Endothelial cell of umbilical vein (primary cell): Measurements from ENCODE around the gene GADD45A. TPM values are rescaled to one million over a fixed set of nuclear protein-coding genes. Genes with fewer than 3 reads are reported as not detected.

Experiments
- BruUV-seq: library from RNA; stranded (reverse); fragments of 400-500 nt; replicated peaks from 2 replicates; lab custom pipeline; 2021; lab: Mats Ljungman, UMichigan
- CTCF ChIA-PET: fragments of 300-600, 350-600 bp; sonication (Branson Sonifier 250); formaldehyde crosslinking; loops from one replicate; lab custom pipeline; 2021; ENCODE audit warnings: antibody characterized with exemption, inconsistent platforms; lab: Charles Lee
- POLR2A ChIA-PET: fragments of 300-600, 350-600 bp; sonication (Branson Sonifier 250); formaldehyde crosslinking; loops from one replicate; lab custom pipeline; 2021; ENCODE audit warnings: antibody characterized with exemption, inconsistent platforms; lab: Charles Lee
- DNase-seq: peaks from one replicate; pipeline ENCODE4 v3.0.0-alpha.2; 2011; ENCODE audit warnings: low read depth, low spot score
- FAIRE-seq: peaks from 2 replicates; lab custom pipeline; 2011; peaks lifted over from hg19 to GRCh38; lab: Jason Lieb, UNC
- H2AFZ ChIP-seq: 2 replicates; pipeline ENCODE4 v1.6.0; 2012; ENCODE audit warnings: low read depth, low read length, control low read depth, inconsistent platforms
- H3K27ac ChIP-seq: 2 replicates; pipeline ENCODE4 v1.5.1; 2011; ENCODE audit warnings: low read depth, mild to moderate bottlenecking, control low read depth, low read length, moderate library complexity; ENCODE audit not compliant: insufficient read depth
- H3K27me3 ChIP-seq, 2 experiments: 2 replicates each; pipeline versions ENCODE4 v1.6.0 to v1.6.1; 2011; ENCODE audit warnings: low read length in 2 of 2, mixed read lengths in 1 of 2; ENCODE audit not compliant: control insufficient read depth in 2 of 2, insufficient read depth in 2 of 2
- H3K36me3 ChIP-seq, 2 experiments: 2 replicates in 1 of 2; 3 replicates in 1 of 2; pipeline ENCODE4 v1.5.1; 2011; ENCODE audit warnings: low read length in 2 of 2, mild to moderate bottlenecking in 1 of 2, moderate library complexity in 1 of 2; ENCODE audit not compliant: control insufficient read depth in 2 of 2, insufficient read depth in 2 of 2; ENCODE audit errors: extremely low read depth in 1 of 2
- H3K4me1 ChIP-seq: 3 replicates; pipeline ENCODE4 v1.5.1; 2011; ENCODE audit warnings: mild to moderate bottlenecking, low read length; ENCODE audit not compliant: control insufficient read depth, insufficient read depth; ENCODE audit errors: extremely low read depth
- H3K4me2 ChIP-seq: 2 replicates; pipeline ENCODE4 v1.6.1; 2011; ENCODE audit warnings: low read length, control low read depth, mixed read lengths; ENCODE audit not compliant: insufficient read depth
- H3K4me3 ChIP-seq, 3 experiments: fragments of 200-600 bp in 1 of 3; sonication (generic), shearing (Covaris generic) in 1 of 3; replicated peaks in 1 of 3; 2 replicates each; pipeline ENCODE4 v1.5.1; 2011 to 2016; ENCODE audit warnings: control low read depth in 3 of 3, low read length in 3 of 3, mild to moderate bottlenecking in 2 of 3, inconsistent platforms in 1 of 3, low read depth in 1 of 3, moderate library complexity in 1 of 3; ENCODE audit not compliant: insufficient read depth in 1 of 3
- H3K79me2 ChIP-seq: 2 replicates; pipeline ENCODE4 v1.6.0; 2012; ENCODE audit warnings: low read length, inconsistent platforms; ENCODE audit not compliant: control insufficient read depth, insufficient read depth
- H3K9ac ChIP-seq: replicated peaks from 2 replicates; pipeline ENCODE3; 2011; ENCODE audit warnings: low read length, control low read depth; ENCODE audit not compliant: insufficient read depth; ENCODE audit errors: extremely low read depth
- H3K9me1 ChIP-seq: replicated peaks from 3 replicates; pipeline ENCODE4 v1.6.0; 2011; ENCODE audit warnings: mild to moderate bottlenecking, low read length; ENCODE audit not compliant: control insufficient read depth, insufficient read depth; ENCODE audit errors: extremely low read depth
- H3K9me3 ChIP-seq: replicated peaks from 2 replicates; pipeline ENCODE4 v1.5.1; 2012; ENCODE audit warnings: low read length, inconsistent platforms; ENCODE audit not compliant: control insufficient read depth, insufficient read depth
- H4K20me1 ChIP-seq: replicated peaks from 2 replicates; pipeline ENCODE3; 2011; ENCODE audit warnings: mild to moderate bottlenecking, low read length; ENCODE audit not compliant: control insufficient read depth, insufficient read depth; ENCODE audit errors: extremely low read depth
- CTCF ChIP-seq, 2 donors: IDR thresholded peaks; 1 replicate in 1 of 2; 2 replicates in 1 of 2; pipeline ENCODE4 v1.5.1; 2011; ENCODE audit warnings: low read length in 2 of 2, mild to moderate bottlenecking in 2 of 2, moderate library complexity in 2 of 2, control low read depth in 1 of 2, inconsistent platforms in 1 of 2, low read depth in 1 of 2; ENCODE audit not compliant: insufficient read depth in 1 of 2; ENCODE audit errors: extremely low read depth in 1 of 2
- EZH2 ChIP-seq: IDR thresholded peaks from 2 replicates; pipeline ENCODE4 v1.6.1; 2012; ENCODE audit warnings: borderline replicate concordance, low read depth, mild to moderate bottlenecking, moderate library complexity, low read length, inconsistent platforms; ENCODE audit not compliant: severe bottlenecking
- FOS ChIP-seq: IDR thresholded peaks from 2 replicates; pipeline ENCODE4 v1.6.1; 2011; ENCODE audit warnings: mild to moderate bottlenecking, low read length, moderate library complexity, borderline replicate concordance; ENCODE audit not compliant: insufficient read depth
- GATA2 ChIP-seq: IDR thresholded peaks from 2 replicates; pipeline ENCODE4 v1.7.0; 2011; ENCODE audit warnings: low read depth, mild to moderate bottlenecking, moderate library complexity, mixed read lengths, low read length; ENCODE audit not compliant: insufficient read length, insufficient read depth
- JUN ChIP-seq: IDR thresholded peaks from 2 replicates; pipeline ENCODE4 v1.6.1; 2011; ENCODE audit warnings: borderline replicate concordance, low read depth; ENCODE audit not compliant: insufficient read length, insufficient read depth
- MAX ChIP-seq: IDR thresholded peaks from 2 replicates; pipeline ENCODE4 v1.6.1; 2011; ENCODE audit not compliant: insufficient read depth, insufficient read length
- MYC ChIP-seq: IDR thresholded peaks from one replicate; pipeline ENCODE4 v1.6.1; 2011; ENCODE audit warnings: mild to moderate bottlenecking, low read depth, low read length
- POLR2A ChIP-seq: IDR thresholded peaks from 2 replicates; pipeline ENCODE4 v1.6.1; 2012; ENCODE audit warnings: low read depth, mild to moderate bottlenecking, control low read depth, low read length
- POLR2AphosphoS5 ChIP-seq: IDR thresholded peaks from 2 replicates; pipeline ENCODE4 v1.6.1; 2012; ENCODE audit warnings: low read depth, mild to moderate bottlenecking, control low read depth, low read length, moderate library complexity; ENCODE audit not compliant: insufficient read depth
- dilution Hi-C: fragments of 300-500 bp; cut with MboI; formaldehyde crosslinking; loops from one replicate; pipeline ENCODE4 v1.15.0; 2019; ENCODE audit warnings: low sequenced_read_pairs; ENCODE audit not compliant: extremely low pct_ligation_motif_present
- intact Hi-C: fragments of 100-400 bp; cut with micrococcal nuclease; formaldehyde crosslinking; loops from one replicate; pipeline ENCODE4 v1.10.0; 2022
- polyA plus RNA-seq, 4 experiments: library from polyadenylated mRNA; depleted of rRNA in 3 of 4; stranded (reverse) in 3 of 4; unstranded in 1 of 4; fragments of >200 nt; gene quantifications; 2 replicates each; pipeline versions ENCODE4 v1.2.1 to v1.2.3, GENCODE V29; 2011 to 2012; ENCODE audit warnings: missing spikeins in 1 of 4
- total RNA-seq: library from RNA; stranded (reverse); gene quantifications from 2 replicates; pipeline ENCODE4 v1.2.3, GENCODE V29; 2021

The GADD45A gene
- total and polyA plus RNA-seq, 2 donors (not counting 3 experiments of a cell fraction or from before 2014, with no cell fraction given) = 77.4 to 87.6 TPM

GRCh38 chr1:67690411-67690810 is 5.4 kb downstream of the GADD45A start:
- ChIA-PET CTCF (interaction anchor here (1.3 to 5.5 kb wide), 4 partner anchors 11 to 158 kb away, joined by 3 to 39 read pairs (median 11); no protein-coding TSS in a partner anchor), POLR2A (interaction anchor here (1.2 kb wide), 1 partner anchor 484 kb away, joined by 3 read pairs; no protein-coding TSS in a partner anchor)
- Histone ChIP-seq H3K27ac (no peak overlapping the region), H3K27me3 (no peaks in the 10 kb centered on the region), H3K36me3 (peaks cover 0 to 8% of the 10 kb centered on the region in 2 experiments), H3K4me3 (no peak overlapping the region), H3K4me1 (peaks cover 20% of the 10 kb centered on the region), H3K9ac (no peak overlapping the region), H4K20me1 (no peaks in the 10 kb centered on the region), H3K79me2 (peaks cover 16% of the 10 kb centered on the region), H3K9me1 (no peaks in the 10 kb centered on the region), H3K4me2 (no peak overlapping the region), H2AFZ (no peak overlapping the region), H3K9me3 (no peaks in the 10 kb centered on the region)
- no TSS peak for BruUV-seq
- intact Hi-C loops = no loop called here
- TF ChIP-seq JUN (no peak), FOS (no peak), MYC (no peak), POLR2AphosphoS5 (no peak), MAX (no peak), EZH2 (no peak), CTCF (IDR thresholded peaks at IDR 0.05; ENCODE audit: extremely low read depth in 1 of 2, insufficient read depth in 1 of 2, low read depth in 1 of 2, low read length in 2 of 2) (no peak), GATA2 (no peak), POLR2A (no peak)
- FAIRE-seq = no peak
- dilution Hi-C loops = no loop called here
- DNase-seq = no peak
